ENCODE measurements around the gene PIM1. TPM values are rescaled to one million over a fixed set of nuclear protein-coding genes. Genes with fewer than 3 reads are reported as not detected.

The PIM1 gene
- total RNA-seq, 1 experiment from 2014 or later, result 42.1 TPM

GRCh38 chr6:37170273-37171200, 585 bp downstream of the PIM1 start:
- Histone ChIP-seq H3K4me1 (ENCODE audit: control insufficient read depth, insufficient read depth, low read length) (peaks cover 31% of the 10 kb centered on the region), H3K9me3 (ENCODE audit: control insufficient read depth, insufficient read depth, low read depth, low read length) (no peaks in the 10 kb centered on the region), H3K4me3 (ENCODE audit: low read depth in 2 of 2, low read length in 2 of 2) (peak overlapping the region; percentile 80 to 81), H3K36me3 (ENCODE audit: control insufficient read depth, insufficient read depth, low read length) (peaks cover 12% of the 10 kb centered on the region), H3K27ac (ENCODE audit: low read length) (peak overlapping the region; percentile 96), H3K27me3 (ENCODE audit: control insufficient read depth, insufficient read depth, low read length) (no peaks in the 10 kb centered on the region)
- intact Hi-C loops (cut with micrococcal nuclease; ENCODE audit: unreplicated experiment), result loop anchor here (5.0 kb wide), 1 partner anchor 38 kb away; no protein-coding TSS in a partner anchor
- ChIA-PET CTCF (interaction anchor here (0.5 to 3.4 kb wide), 9 partner anchors 14 to 151 kb away, joined by 3 to 23 read pairs (median 4); no protein-coding TSS in a partner anchor), POLR2A (interaction anchor here (0.6 to 0.9 kb wide), 4 partner anchors 43 to 142 kb away, joined by 3 to 10 read pairs (median 4); no protein-coding TSS in a partner anchor)
- in situ Hi-C loops (cut with HindIII; ENCODE audit: low pct_unique_long_range_greater_than_20kb, low sequenced_read_pairs), result no loop called here
- TF ChIP-seq, protein P1, sequence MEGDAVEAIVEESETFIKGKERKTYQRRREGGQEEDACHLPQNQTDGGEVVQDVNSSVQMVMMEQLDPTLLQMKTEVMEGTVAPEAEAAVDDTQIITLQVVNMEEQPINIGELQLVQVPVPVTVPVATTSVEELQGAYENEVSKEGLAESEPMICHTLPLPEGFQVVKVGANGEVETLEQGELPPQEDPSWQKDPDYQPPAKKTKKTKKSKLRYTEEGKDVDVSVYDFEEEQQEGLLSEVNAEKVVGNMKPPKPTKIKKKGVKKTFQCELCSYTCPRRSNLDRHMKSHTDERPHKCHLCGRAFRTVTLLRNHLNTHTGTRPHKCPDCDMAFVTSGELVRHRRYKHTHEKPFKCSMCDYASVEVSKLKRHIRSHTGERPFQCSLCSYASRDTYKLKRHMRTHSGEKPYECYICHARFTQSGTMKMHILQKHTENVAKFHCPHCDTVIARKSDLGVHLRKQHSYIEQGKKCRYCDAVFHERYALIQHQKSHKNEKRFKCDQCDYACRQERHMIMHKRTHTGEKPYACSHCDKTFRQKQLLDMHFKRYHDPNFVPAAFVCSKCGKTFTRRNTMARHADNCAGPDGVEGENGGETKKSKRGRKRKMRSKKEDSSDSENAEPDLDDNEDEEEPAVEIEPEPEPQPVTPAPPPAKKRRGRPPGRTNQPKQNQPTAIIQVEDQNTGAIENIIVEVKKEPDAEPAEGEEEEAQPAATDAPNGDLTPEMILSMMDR (IDR thresholded peaks at IDR 0.05), result peak; percentile 49
- no peak for TF ChIP-seq TCF7L2 (IDR thresholded peaks at IDR 0.05; ENCODE audit: low read depth, low read length)
- no peak for TF ChIP-seq SIN3A (IDR thresholded peaks at IDR 0.05; ENCODE audit: borderline replicate concordance, insufficient read depth, low read depth, low read length)
- TF ChIP-seq POLR2AphosphoS5 (IDR thresholded peaks at IDR 0.05; ENCODE audit: low read depth, low read length), result 0 out of 2 replicates have a peak, but pooled peaks have one; percentile 17
- no peak for DNase-seq (ENCODE audit: low read depth, low spot score)
- no TSS peak for BruUV-seq (replicated peaks)
- ATAC-seq, result peak; percentile 61

DNA sequence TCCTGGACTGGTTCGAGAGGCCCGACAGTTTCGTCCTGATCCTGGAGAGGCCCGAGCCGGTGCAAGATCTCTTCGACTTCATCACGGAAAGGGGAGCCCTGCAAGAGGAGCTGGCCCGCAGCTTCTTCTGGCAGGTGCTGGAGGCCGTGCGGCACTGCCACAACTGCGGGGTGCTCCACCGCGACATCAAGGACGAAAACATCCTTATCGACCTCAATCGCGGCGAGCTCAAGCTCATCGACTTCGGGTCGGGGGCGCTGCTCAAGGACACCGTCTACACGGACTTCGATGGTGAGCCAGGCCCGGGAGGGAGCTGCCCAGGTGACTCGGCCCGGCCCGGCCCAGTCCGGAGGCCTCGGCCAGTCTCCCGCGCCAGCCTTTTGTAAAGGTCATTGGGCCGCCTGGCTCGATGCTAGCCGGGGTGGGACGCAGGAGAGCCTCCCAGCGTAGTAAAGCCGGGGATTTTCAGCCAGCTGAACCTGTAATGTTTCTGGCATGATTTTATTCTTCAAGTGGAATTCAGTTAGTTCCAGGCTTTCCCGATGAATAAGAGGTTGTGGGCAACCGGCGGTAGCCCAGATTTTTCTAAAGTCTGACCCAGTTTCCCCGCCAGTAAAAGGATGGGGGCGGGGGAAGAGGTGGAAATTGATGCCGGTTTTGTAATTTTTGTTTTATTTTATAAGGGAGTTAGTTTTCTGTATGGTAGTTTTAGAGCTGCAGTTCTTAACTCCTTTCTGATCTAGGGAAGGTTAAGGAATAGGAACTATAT, 1.4 kb downstream of the PIM1 start:
- intact Hi-C loops (cut with micrococcal nuclease; ENCODE audit: unreplicated experiment), result loop anchor here (5.0 kb wide), 1 partner anchor 39 kb away; no protein-coding TSS in a partner anchor
- peaks cover 31% of the 10 kb centered on the region for H3K4me1 ChIP-seq (ENCODE audit: control insufficient read depth, insufficient read depth, low read length)

More for the DNA sequence above, 1.4 kb downstream of the PIM1 start:
- ATAC-seq, result no peak
- peaks cover 12% of the 10 kb centered on the region for H3K36me3 ChIP-seq (ENCODE audit: control insufficient read depth, insufficient read depth, low read length)
- BruUV-seq (replicated peaks), result no TSS peak
- peak overlapping the region; percentile 80 to 81 for H3K4me3 ChIP-seq (ENCODE audit: low read depth in 2 of 2, low read length in 2 of 2)
- POLR2A ChIA-PET, result interaction anchor here (0.9 kb wide), 2 partner anchors 43 to 112 kb away, joined by 3 to 4 read pairs; no protein-coding TSS in a partner anchor
- no peaks in the 10 kb centered on the region for H3K27me3 ChIP-seq (ENCODE audit: control insufficient read depth, insufficient read depth, low read length)
- H3K9me3 ChIP-seq (ENCODE audit: control insufficient read depth, insufficient read depth, low read depth, low read length), result no peaks in the 10 kb centered on the region
- in situ Hi-C loops (cut with HindIII; ENCODE audit: low pct_unique_long_range_greater_than_20kb, low sequenced_read_pairs), result no loop called here
- TF ChIP-seq, protein P2, sequence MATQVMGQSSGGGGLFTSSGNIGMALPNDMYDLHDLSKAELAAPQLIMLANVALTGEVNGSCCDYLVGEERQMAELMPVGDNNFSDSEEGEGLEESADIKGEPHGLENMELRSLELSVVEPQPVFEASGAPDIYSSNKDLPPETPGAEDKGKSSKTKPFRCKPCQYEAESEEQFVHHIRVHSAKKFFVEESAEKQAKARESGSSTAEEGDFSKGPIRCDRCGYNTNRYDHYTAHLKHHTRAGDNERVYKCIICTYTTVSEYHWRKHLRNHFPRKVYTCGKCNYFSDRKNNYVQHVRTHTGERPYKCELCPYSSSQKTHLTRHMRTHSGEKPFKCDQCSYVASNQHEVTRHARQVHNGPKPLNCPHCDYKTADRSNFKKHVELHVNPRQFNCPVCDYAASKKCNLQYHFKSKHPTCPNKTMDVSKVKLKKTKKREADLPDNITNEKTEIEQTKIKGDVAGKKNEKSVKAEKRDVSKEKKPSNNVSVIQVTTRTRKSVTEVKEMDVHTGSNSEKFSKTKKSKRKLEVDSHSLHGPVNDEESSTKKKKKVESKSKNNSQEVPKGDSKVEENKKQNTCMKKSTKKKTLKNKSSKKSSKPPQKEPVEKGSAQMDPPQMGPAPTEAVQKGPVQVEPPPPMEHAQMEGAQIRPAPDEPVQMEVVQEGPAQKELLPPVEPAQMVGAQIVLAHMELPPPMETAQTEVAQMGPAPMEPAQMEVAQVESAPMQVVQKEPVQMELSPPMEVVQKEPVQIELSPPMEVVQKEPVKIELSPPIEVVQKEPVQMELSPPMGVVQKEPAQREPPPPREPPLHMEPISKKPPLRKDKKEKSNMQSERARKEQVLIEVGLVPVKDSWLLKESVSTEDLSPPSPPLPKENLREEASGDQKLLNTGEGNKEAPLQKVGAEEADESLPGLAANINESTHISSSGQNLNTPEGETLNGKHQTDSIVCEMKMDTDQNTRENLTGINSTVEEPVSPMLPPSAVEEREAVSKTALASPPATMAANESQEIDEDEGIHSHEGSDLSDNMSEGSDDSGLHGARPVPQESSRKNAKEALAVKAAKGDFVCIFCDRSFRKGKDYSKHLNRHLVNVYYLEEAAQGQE (IDR thresholded peaks at IDR 0.05; ENCODE audit: insufficient read depth in 1 of 2, low read depth in 2 of 2, low read length in 1 of 2), result no peak
- H3K27ac ChIP-seq (ENCODE audit: low read length), result peak overlapping the region; percentile 96
- DNase-seq (ENCODE audit: low read depth, low spot score), result no peak
- CTCF ChIA-PET, result interaction anchor here (0.5 to 3.4 kb wide), 12 partner anchors 15 to 412 kb away, joined by 3 to 23 read pairs (median 4); no protein-coding TSS in a partner anchor
